ENCODE data around the gene MRPL1.

MRPL1 gene

DNA sequence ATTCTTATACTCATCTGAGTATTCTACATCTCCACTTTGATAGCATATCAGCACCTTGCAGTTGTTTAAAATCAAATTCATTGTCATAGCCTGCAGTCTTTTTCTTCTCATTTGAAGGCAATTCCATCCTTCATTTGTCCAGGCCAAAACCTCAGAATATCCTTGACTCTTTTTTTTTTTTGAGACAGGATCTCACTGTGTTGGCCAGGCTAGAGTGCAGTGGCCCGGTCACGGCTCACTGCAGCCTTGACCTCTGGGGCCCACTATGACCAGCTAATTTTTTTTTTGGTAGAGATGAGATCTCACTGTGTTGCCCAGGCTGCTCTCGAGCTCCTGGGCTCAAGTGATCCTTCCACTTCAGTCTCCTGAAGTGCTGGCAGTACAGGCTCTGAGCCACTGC lies 2.6 kb downstream of the MRPL1 start:
- no peak for DNase-seq (ENCODE audit: low read depth)
- TF ChIP-seq, protein P1, sequence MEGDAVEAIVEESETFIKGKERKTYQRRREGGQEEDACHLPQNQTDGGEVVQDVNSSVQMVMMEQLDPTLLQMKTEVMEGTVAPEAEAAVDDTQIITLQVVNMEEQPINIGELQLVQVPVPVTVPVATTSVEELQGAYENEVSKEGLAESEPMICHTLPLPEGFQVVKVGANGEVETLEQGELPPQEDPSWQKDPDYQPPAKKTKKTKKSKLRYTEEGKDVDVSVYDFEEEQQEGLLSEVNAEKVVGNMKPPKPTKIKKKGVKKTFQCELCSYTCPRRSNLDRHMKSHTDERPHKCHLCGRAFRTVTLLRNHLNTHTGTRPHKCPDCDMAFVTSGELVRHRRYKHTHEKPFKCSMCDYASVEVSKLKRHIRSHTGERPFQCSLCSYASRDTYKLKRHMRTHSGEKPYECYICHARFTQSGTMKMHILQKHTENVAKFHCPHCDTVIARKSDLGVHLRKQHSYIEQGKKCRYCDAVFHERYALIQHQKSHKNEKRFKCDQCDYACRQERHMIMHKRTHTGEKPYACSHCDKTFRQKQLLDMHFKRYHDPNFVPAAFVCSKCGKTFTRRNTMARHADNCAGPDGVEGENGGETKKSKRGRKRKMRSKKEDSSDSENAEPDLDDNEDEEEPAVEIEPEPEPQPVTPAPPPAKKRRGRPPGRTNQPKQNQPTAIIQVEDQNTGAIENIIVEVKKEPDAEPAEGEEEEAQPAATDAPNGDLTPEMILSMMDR (conservative IDR thresholded peaks at IDR 0.05; ENCODE audit: low read depth, low read length), result no peak
- no peak overlapping the region for H3K4me3 ChIP-seq (ENCODE audit: low read depth, low read length)

DNA sequence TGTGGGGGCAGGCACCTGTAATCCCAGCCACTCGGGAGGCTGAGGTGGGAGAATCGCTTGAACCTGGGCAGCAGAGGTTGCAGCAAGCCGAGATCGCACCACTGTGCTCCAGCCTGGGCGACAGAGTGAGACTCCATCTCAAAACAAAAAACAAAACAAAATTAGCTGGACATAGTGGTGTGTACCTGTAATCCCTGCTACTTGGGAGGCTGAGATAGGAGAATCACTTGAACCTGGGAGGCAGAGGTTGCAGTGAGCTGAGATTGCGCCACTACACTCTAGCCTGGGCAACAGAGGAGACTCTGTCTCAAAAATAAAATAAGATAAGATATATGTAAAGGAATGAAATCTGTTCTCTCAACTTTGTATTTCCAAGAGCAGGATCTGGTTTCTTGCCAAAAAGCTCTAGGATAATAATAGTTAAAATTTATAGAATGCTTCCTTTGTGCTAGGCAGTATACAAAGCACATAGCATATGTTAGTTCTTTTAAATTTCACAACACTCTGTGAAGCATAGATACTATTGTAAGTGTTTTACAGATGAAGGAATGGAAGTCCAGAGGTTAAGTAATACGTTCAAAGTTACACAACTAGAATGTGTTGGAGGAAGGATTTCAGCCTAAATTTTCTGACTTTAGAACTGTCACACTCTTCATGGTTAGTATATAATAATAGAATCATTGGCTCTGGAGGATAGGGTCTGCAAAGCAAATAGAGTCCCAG lies 10.3 kb downstream of the MRPL1 start:
- TF ChIP-seq, protein P1 (conservative IDR thresholded peaks at IDR 0.05; ENCODE audit: low read depth, low read length), result no peak
- no peak overlapping the region for H3K4me3 ChIP-seq (ENCODE audit: low read depth, low read length)
- no peak for DNase-seq (ENCODE audit: low read depth)

DNA sequence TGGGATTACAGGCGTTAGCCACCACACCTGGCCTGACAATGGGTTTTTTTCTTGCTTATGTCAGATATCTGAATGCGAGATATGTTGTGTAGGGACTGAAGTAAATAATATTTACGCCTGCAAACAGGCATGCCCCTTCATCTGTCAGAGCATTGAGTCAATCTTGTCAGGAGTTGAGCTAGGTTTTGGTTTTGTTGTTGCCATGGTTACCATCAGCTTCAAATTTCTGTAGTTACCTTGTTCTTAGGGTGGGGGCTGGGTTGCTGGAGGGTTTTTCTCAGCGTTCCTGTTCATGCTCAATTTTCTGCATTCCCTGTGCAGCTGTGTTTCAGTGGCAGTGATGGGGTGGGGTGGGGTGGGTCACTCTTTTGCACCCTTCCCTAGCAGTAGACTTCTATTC lies 14.5 kb downstream of the MRPL1 start:
- TF ChIP-seq, protein P1 (conservative IDR thresholded peaks at IDR 0.05; ENCODE audit: low read depth, low read length), result no peak
- no peak for DNase-seq (ENCODE audit: low read depth)
- H3K4me3 ChIP-seq (ENCODE audit: low read depth, low read length), result no peak overlapping the region

DNA sequence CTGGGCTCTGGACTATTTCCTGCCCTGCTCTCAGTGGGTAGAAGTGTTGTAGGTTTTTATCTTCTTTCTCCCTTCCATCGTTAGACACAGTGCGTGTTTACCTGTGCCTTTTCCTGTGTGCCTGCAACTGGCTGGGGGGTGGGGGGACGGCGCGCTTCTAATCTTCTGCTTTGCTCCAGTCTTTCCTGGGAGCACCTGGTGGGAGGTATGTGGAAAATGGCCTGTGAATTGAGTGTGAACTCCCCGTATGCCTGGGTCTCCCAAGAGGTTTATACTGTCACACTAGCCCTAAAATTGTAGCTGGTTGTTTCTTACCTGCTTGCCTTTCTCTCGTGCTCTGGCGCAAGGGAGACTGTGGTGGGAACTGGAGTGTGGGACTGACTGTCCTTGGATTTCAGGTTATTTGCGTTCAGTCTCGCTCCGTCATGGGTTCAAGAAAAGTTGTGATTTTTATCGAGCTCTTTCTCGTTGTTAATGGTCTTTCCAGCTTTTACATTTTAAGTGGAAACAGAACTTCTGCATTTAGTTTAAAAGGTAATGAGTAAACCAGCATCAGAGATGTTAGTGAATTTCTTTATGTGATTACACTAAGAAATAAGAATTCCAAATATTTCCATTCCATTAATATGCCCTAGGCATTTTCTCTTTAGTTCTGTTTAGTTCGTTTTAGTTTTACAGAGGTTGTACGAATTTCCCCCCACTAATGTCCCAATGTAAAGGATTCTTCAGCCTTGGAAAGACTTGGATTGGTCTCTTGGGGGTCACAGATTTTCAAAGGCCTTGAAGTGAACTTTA lies 15.3 kb downstream of the MRPL1 start:
- H3K4me3 ChIP-seq (ENCODE audit: low read depth, low read length), result no peak overlapping the region
- TF ChIP-seq, protein P1 (conservative IDR thresholded peaks at IDR 0.05; ENCODE audit: low read depth, low read length), result no peak
- no peak for DNase-seq (ENCODE audit: low read depth)

DNA sequence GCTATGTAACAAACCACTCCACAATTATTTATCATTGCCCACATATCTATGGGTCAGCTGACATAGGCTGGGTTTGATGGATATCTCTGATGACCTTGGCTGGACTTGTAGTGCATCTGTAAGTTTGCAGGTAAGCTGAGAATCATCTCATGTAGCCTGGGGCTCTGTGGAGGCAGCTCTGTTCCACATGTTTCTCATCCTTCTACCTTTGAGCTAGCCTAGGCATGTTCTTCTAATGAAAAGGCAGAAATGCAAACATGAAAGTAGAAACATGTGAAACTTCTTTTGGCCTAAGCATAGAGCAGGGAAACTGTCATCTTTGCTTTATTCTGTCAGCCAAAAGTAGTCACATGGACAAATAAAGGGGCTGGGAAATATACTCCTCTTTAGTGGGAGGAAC lies 18.2 kb downstream of the MRPL1 start:
- TF ChIP-seq, protein P1 (conservative IDR thresholded peaks at IDR 0.05; ENCODE audit: low read depth, low read length), result no peak
- DNase-seq (ENCODE audit: low read depth), result no peak

DNA sequence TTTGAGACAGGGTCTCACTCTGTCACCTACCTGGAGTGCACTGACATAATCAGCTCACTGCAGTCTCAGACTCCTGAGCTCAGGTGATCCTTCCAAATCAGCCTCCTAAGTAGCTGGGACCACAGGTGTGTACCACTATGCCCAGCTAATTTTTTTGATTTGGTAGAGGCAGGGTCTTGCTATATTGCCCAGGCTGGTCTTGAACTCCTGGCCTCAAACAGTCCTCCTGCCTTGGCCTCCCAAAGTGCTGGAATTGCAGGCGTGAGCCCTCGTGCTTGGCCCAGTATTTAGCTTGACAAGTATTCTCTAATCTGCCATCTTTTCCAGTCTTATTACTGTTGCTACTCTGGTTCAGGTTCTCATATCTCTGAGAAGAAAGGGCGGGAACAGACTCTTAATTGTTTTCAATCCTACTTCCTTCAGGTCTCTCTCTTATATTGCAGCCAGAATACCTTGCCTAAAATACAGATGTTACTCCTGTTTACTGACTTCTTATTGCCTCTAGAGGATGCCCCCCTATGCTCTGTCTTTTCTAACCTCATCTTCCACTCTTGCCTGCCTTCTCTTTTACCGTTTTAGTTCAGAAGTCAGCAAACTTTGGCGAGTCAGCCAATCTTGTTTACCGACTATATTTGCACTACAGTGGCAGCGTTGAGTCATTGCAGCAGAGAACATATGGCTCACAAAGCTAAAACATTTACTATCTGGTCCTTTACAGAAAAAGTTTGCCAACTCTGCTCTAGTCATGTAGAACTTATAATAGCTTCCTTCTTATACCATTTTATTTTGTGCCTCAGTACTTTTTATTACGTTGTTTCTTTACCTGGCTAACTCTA lies 19.0 kb downstream of the MRPL1 start:
- TF ChIP-seq, protein P1 (conservative IDR thresholded peaks at IDR 0.05; ENCODE audit: low read depth, low read length), result no peak
- DNase-seq (ENCODE audit: low read depth), result peak; percentile 54
- H3K4me3 ChIP-seq (ENCODE audit: low read depth, low read length), result no peak overlapping the region

More for the DNA sequence above, 18.2 kb downstream of the MRPL1 start:
- H3K4me3 ChIP-seq (ENCODE audit: low read depth, low read length), result no peak overlapping the region

Measured in choroid plexus epithelial cell (primary cell).